ENCODE measurements around the gene RNASEH2C. TPM values are rescaled to one million over a fixed set of nuclear protein-coding genes. Genes with fewer than 3 reads are reported as not detected.

RNASEH2C gene
- total RNA-seq, 4 donors from 2014 or later, result 48.8 to 135 (median 118) TPM

GRCh38 chr11:65713212-65713969 is 7.2 kb downstream of the RNASEH2C start:
- intact Hi-C loops (cut with DNase I), result loop anchor here (5.0 to 10.0 kb wide), 2 partner anchors 69 to 271 kb away; partner anchors contain the start of gene AP5B1
- 93 to 95% methylated on average over 24 of the region's 24 CpGs for WGBS, 2 donors
- H3K27ac ChIP-seq, result peak overlapping the region in 1 of 3 donors; percentile 100
- no peak for DNase-seq
- H3K36me3 ChIP-seq, result peaks cover 48 to 55% of the 10 kb centered on the region in 2 donors
- no peaks in the 10 kb centered on the region for H3K27me3 ChIP-seq
- no peaks in the 10 kb centered on the region for H3K9me3 ChIP-seq
- H3K4me1 ChIP-seq, result peaks cover 6 to 9% of the 10 kb centered on the region in 2 donors
- no peak for TF ChIP-seq CTCF (IDR thresholded peaks at IDR 0.05)
- no peak for TF ChIP-seq POLR2A (IDR thresholded peaks at IDR 0.05)
- H3K4me3 ChIP-seq (replicated peaks in 1 of 3), result no peak overlapping the region

- Histone ChIP-seq H3K27me3 (no peaks in the 10 kb centered on the region), H3K4me1 (peaks cover 6 to 9% of the 10 kb centered on the region in 2 donors), H3K36me3 (peaks cover 42 to 47% of the 10 kb centered on the region in 2 donors), H3K9me3 (no peaks in the 10 kb centered on the region), H3K4me3 (replicated peaks in 1 of 3) (peak overlapping the region in 2 of 3 donors; percentile 65 to 81), H3K27ac (peak overlapping the region; percentile 97 to 100 (median 99))
- no peak for DNase-seq
- 34 to 60% methylated on average over 1 to 11 of the region's 11 CpGs for WGBS, 2 donors
- intact Hi-C loops (cut with DNase I), result loop anchor here (5.0 to 10.0 kb wide), 2 partner anchors 70 to 272 kb away; partner anchors contain the start of gene AP5B1
- TF ChIP-seq POLR2A (IDR thresholded peaks at IDR 0.05) (no peak), CTCF (IDR thresholded peaks at IDR 0.05) (no peak)
Observed at GRCh38 chr11:65712633-65713076, 7.9 kb downstream of the RNASEH2C start.

- peak within 1 kb of the TSS; percentile 97 to 100 (median 99) for H3K27ac ChIP-seq
- intact Hi-C loops (cut with DNase I), result loop anchor here (5.0 to 10.0 kb wide), 2 partner anchors 70 to 273 kb away; partner anchors contain the start of gene AP5B1
- no peaks in the 10 kb centered on the region for H3K9me3 ChIP-seq
- peak within 1 kb of the TSS; percentile 36 to 81 (median 65) for H3K4me3 ChIP-seq (replicated peaks in 1 of 3)
- H3K4me1 ChIP-seq, result peaks cover 6 to 9% of the 10 kb centered on the region in 2 donors
- TF ChIP-seq POLR2A (IDR thresholded peaks at IDR 0.05) (peak; percentile 68 to 89), CTCF (IDR thresholded peaks at IDR 0.05) (peak; percentile 95 to 100 (median 98))
- WGBS, 2 donors, result 1 to 2% methylated on average over 37 to 51 of the region's 65 CpGs
- peaks cover 36 to 41% of the 10 kb centered on the region in 2 donors for H3K36me3 ChIP-seq
- DNase-seq, result peak; percentile 99
- no peaks in the 10 kb centered on the region for H3K27me3 ChIP-seq
Observed at GRCh38 chr11:65711785-65712632, 8.6 kb downstream of the RNASEH2C start, which contains the start of gene KAT5. Gene KAT5, plus strand, starts transcription at chr11:65712252. Its CDS starts 16 bp downstream, at chr11:65712268.

- WGBS, 2 donors, result 76 to 80% methylated on average over 3 of the region's 3 CpGs
- H3K9me3 ChIP-seq, result no peaks in the 10 kb centered on the region
- DNase-seq, result no peak
- peaks cover 22 to 25% of the 10 kb centered on the region in 2 donors for H3K36me3 ChIP-seq
- no peaks in the 10 kb centered on the region for H3K27me3 ChIP-seq
- intact Hi-C loops (cut with DNase I), result loop anchor here (5.0 to 10.0 kb wide), 2 partner anchors 72 to 274 kb away; partner anchors contain the start of gene AP5B1
- H3K27ac ChIP-seq, result no peak overlapping the region
- H3K4me3 ChIP-seq (replicated peaks in 1 of 3), result no peak overlapping the region
- H3K4me1 ChIP-seq, result peaks cover 6 to 9% of the 10 kb centered on the region in 2 donors
- no peak for TF ChIP-seq CTCF (IDR thresholded peaks at IDR 0.05)
Observed at GRCh38 chr11:65710421-65710820, 10.2 kb downstream of the RNASEH2C start.

All from thyroid gland (tissue), 4 donors.